ENCODE results near the gene ILDR2.

ILDR2 gene

DNA sequence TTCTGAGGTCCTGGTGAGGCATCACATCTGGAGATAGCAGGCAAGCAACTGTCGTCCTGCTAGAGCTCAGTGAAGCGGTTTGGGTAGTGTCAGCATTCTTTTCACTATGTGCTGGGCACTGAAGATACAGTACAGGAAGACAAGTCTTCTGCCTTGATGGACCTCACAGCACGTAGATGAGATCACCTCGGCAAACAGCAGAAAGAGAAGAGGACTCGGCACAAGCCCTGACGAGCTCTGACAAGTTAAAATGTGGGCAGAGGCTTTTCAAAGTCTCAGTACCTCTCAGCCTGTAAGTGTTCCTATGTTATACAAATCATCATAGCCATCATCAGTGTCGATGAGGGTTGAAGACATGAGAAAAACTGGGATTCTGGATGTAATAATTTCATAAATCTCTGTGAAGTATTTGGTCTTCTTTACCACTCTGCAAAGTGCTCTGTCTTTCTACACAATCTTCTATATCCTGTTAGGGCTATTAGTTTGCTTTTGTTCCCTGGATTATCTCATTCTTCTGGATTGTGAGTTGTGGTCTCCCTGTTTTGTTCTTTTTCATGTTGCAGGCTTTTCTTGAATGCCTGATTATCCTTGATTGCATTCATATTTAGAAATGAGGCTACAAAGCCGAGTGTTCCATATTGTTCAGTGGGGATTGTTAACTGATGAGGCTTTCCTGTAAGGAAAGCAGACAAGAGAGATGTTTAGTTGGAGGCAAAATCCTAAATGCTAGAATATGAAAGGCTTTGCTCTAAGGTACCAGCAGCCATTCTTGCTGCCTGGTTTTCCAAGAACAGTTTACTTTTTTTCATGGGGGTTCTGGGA is 38.0 kb upstream of the ILDR2 start:
- Histone ChIP-seq H3K9ac (ENCODE audit: low read depth, low read length, poor library complexity, severe bottlenecking) (no peak overlapping the region), H3K9me2 (replicated peaks; ENCODE audit: low read depth, low read length) (no peaks in the 10 kb centered on the region), H2AFZ (ENCODE audit: low read length) (no peak overlapping the region)

DNA sequence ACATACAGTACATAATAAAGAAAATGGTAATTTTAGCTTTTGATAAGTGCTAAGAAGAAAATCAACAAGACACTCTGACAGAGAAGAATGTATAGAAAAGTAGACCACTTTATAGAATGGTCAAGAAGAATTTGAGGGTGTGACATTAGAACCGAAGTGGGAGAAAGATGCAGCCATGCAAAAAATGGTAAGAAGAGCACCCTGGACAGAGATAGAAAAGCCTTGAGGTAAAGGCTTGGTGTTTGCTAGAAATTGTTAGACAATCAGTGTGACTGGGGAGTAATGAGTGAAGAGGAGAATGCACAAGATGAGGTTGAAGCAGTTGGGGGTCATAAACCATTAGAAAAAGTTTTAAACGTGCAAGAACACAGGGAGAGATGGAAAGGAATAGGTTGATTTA is 37.2 kb upstream of the ILDR2 start:
- H3K9me2 ChIP-seq (replicated peaks; ENCODE audit: low read depth, low read length), result no peaks in the 10 kb centered on the region

More for the DNA sequence above, 38.0 kb upstream of the ILDR2 start:
- Histone ChIP-seq H3F3A (ENCODE audit: low read depth) (no peaks in the 10 kb centered on the region), H3K4me3 (ENCODE audit: low read length, poor library complexity, severe bottlenecking) (no peak overlapping the region), H3K4me1 (ENCODE audit: insufficient read depth, low read length, poor library complexity, severe bottlenecking) (peaks cover 5% of the 10 kb centered on the region), H3K4me2 (ENCODE audit: low read depth, low read length, poor library complexity, severe bottlenecking) (no peak overlapping the region), H3K27me3 (ENCODE audit: insufficient read depth, low read length, poor library complexity, severe bottlenecking) (no peaks in the 10 kb centered on the region), H3K9me3 (ENCODE audit: insufficient read depth, low read depth, low read length) (no peaks in the 10 kb centered on the region), H3K36me3 (ENCODE audit: insufficient read depth, low read length) (no peaks in the 10 kb centered on the region), H4K20me1 (ENCODE audit: insufficient read depth, low read length, poor library complexity, severe bottlenecking) (no peaks in the 10 kb centered on the region), H3K79me2 (ENCODE audit: insufficient read depth, low read length) (no peaks in the 10 kb centered on the region)
- TF ChIP-seq, protein P1, sequence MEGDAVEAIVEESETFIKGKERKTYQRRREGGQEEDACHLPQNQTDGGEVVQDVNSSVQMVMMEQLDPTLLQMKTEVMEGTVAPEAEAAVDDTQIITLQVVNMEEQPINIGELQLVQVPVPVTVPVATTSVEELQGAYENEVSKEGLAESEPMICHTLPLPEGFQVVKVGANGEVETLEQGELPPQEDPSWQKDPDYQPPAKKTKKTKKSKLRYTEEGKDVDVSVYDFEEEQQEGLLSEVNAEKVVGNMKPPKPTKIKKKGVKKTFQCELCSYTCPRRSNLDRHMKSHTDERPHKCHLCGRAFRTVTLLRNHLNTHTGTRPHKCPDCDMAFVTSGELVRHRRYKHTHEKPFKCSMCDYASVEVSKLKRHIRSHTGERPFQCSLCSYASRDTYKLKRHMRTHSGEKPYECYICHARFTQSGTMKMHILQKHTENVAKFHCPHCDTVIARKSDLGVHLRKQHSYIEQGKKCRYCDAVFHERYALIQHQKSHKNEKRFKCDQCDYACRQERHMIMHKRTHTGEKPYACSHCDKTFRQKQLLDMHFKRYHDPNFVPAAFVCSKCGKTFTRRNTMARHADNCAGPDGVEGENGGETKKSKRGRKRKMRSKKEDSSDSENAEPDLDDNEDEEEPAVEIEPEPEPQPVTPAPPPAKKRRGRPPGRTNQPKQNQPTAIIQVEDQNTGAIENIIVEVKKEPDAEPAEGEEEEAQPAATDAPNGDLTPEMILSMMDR (conservative IDR thresholded peaks at IDR 0.05; ENCODE audit: low read length), result no peak
- TF ChIP-seq EZH2phosphoT487 (IDR thresholded peaks at IDR 0.05; ENCODE audit: borderline replicate concordance), result no peak

DNA sequence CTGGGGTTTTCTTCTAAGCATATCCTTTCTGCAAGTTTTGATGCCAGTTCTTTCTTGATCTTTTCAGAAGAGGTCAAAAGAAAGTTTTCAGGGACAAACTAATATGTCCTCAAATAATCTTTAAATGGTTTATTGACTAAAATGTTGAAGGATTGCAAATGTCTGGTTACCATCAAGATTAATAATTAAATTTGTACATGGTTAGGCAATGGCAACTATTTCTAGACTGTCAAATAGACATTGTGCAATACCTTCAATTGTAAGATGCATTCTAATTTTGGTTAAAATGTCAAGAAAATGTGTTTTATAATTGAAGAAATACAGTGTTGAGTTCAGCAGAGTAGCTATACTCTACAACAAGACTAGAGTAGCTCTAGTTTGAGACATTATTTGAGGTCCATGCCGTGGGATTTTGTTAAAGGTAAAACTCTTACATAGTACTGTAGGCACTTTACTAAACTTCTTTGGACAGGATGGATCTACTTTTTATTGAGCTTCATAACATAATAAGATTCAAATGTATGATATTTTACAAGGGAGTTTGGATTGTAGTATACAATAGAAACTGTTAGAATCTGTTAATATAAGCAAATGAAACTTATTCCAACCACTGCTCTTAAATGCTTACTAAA is 36.3 kb upstream of the ILDR2 start:
- H3K27me3 ChIP-seq (ENCODE audit: insufficient read depth, low read length, poor library complexity, severe bottlenecking), result no peaks in the 10 kb centered on the region
- no peak overlapping the region for H3K4me2 ChIP-seq (ENCODE audit: low read depth, low read length, poor library complexity, severe bottlenecking)
- no peaks in the 10 kb centered on the region for H3F3A ChIP-seq (ENCODE audit: low read depth)
- H3K79me2 ChIP-seq (ENCODE audit: insufficient read depth, low read length), result no peaks in the 10 kb centered on the region
- no peak overlapping the region for H3K4me3 ChIP-seq (ENCODE audit: low read length, poor library complexity, severe bottlenecking)
- no peaks in the 10 kb centered on the region for H4K20me1 ChIP-seq (ENCODE audit: insufficient read depth, low read length, poor library complexity, severe bottlenecking)
- no peak overlapping the region for H2AFZ ChIP-seq (ENCODE audit: low read length)
- no peaks in the 10 kb centered on the region for H3K36me3 ChIP-seq (ENCODE audit: insufficient read depth, low read length)
- TF ChIP-seq, protein P1 (conservative IDR thresholded peaks at IDR 0.05; ENCODE audit: low read length), result no peak
- no peak overlapping the region for H3K9ac ChIP-seq (ENCODE audit: low read depth, low read length, poor library complexity, severe bottlenecking)
- H3K9me2 ChIP-seq (replicated peaks; ENCODE audit: low read depth, low read length), result no peaks in the 10 kb centered on the region
- peaks cover 5% of the 10 kb centered on the region for H3K4me1 ChIP-seq (ENCODE audit: insufficient read depth, low read length, poor library complexity, severe bottlenecking)
- no peaks in the 10 kb centered on the region for H3K9me3 ChIP-seq (ENCODE audit: insufficient read depth, low read depth, low read length)

More for the DNA sequence above, 37.2 kb upstream of the ILDR2 start:
- peaks cover 5% of the 10 kb centered on the region for H3K4me1 ChIP-seq (ENCODE audit: insufficient read depth, low read length, poor library complexity, severe bottlenecking)
- no peak overlapping the region for H3K4me3 ChIP-seq (ENCODE audit: low read length, poor library complexity, severe bottlenecking)
- H3F3A ChIP-seq (ENCODE audit: low read depth), result no peaks in the 10 kb centered on the region
- no peaks in the 10 kb centered on the region for H4K20me1 ChIP-seq (ENCODE audit: insufficient read depth, low read length, poor library complexity, severe bottlenecking)
- no peak overlapping the region for H2AFZ ChIP-seq (ENCODE audit: low read length)
- no peaks in the 10 kb centered on the region for H3K36me3 ChIP-seq (ENCODE audit: insufficient read depth, low read length)
- no peak overlapping the region for H3K9ac ChIP-seq (ENCODE audit: low read depth, low read length, poor library complexity, severe bottlenecking)
- no peaks in the 10 kb centered on the region for H3K9me3 ChIP-seq (ENCODE audit: insufficient read depth, low read depth, low read length)
- no peak for TF ChIP-seq EZH2phosphoT487 (IDR thresholded peaks at IDR 0.05; ENCODE audit: borderline replicate concordance)
- TF ChIP-seq, protein P1 (conservative IDR thresholded peaks at IDR 0.05; ENCODE audit: low read length), result no peak
- no peaks in the 10 kb centered on the region for H3K79me2 ChIP-seq (ENCODE audit: insufficient read depth, low read length)
- H3K4me2 ChIP-seq (ENCODE audit: low read depth, low read length, poor library complexity, severe bottlenecking), result no peak overlapping the region
- H3K27me3 ChIP-seq (ENCODE audit: insufficient read depth, low read length, poor library complexity, severe bottlenecking), result no peaks in the 10 kb centered on the region
